K562 (cell line): ENCODE results near the gene TXNRD1. TPM values are rescaled to one million over a fixed set of nuclear protein-coding genes. Genes with fewer than 3 reads are reported as not detected.

Experiments used
- BHLHE40 ChIP-seq: IDR thresholded peaks from 2 replicates; pipeline ENCODE4 v1.6.1; 2011; ENCODE audit warnings: low read length, improper control_type of control experiment
- C11orf30 ChIP-seq: fragments of 450-650 bp; IDR thresholded peaks from 2 replicates; pipeline ENCODE4 v1.6.1; 2016; ENCODE audit warnings: low read depth, mild to moderate bottlenecking
- CBFA2T2 ChIP-seq: fragments of 450-650 bp; conservative IDR thresholded peaks from 2 replicates; pipeline ENCODE4 v1.6.1; 2017; ENCODE audit warnings: mild to moderate bottlenecking
- CEBPB ChIP-seq: fragments of 450-650 bp; IDR thresholded peaks from 2 replicates; pipeline ENCODE4 v1.6.1; 2016; ENCODE audit warnings: missing genetic modification characterization, missing compliant biosample characterization
- ELF4 ChIP-seq: fragments of 450-650 bp; formaldehyde crosslinking; IDR thresholded peaks from 2 replicates; pipeline ENCODE4 v1.4.0; 2022; ENCODE audit warnings: missing genetic modification characterization
- ERF ChIP-seq: fragments of 450-650 bp; formaldehyde crosslinking; IDR thresholded peaks from 2 replicates; pipeline ENCODE4 v1.4.0; 2020; ENCODE audit warnings: mild to moderate bottlenecking, mixed read lengths
- ESRRA ChIP-seq: fragments of 450-650 bp; IDR thresholded peaks from 2 replicates; pipeline ENCODE4 v1.6.1; 2014; ENCODE audit warnings: low read depth, mild to moderate bottlenecking, moderate library complexity, borderline replicate concordance
- POLR2A ChIP-seq: fragments of 450-650 bp; conservative IDR thresholded peaks from 2 replicates; pipeline ENCODE4 v1.6.1; 2016
- polyA plus RNA-seq, 8 experiments: library from polyadenylated mRNA; depleted of rRNA in 4 of 8; stranded (reverse) in 5 of 8; unstranded in 3 of 8; fragments of >200 nt; fragmentation: Nextera tagmentation in 2 of 8; fragmentation: Illumina TruSeq in 1 of 8; extraction: Ambion mirVana in 2 of 8; extraction: Trizol in 1 of 8; gene quantifications; 2 replicates each; pipeline versions ENCODE4 v1.2.1 to v1.2.3, GENCODE V29; 2011 to 2014; ENCODE audit warnings: inconsistent platforms in 1 of 8, missing spikeins in 1 of 8
- total RNA-seq, 7 experiments: library from RNA; depleted of rRNA in 6 of 7; stranded (reverse); fragments of >200 nt in 6 of 7; fragmentation: Illumina TruSeq in 2 of 7; extraction: Trizol in 2 of 7; gene quantifications; 2 replicates each; pipeline versions ENCODE4 v1.2.1 to v1.2.3, GENCODE V29; 2011 to 2021; ENCODE audit warnings: low replicate concordance in 1 of 7
- TF ChIP-seq, protein P1 (sequence below): fragments of 250-450 bp; sonication (Bioruptor Pico); IDR thresholded peaks from 2 replicates; pipeline ENCODE4 v1.4.0; 2020
- TF ChIP-seq, protein P2 (sequence below): fragments of 450-650 bp; IDR thresholded peaks from 2 replicates; pipeline ENCODE4 v1.6.1; 2016
- TF ChIP-seq, protein P3 (sequence below): fragments of 450-650 bp; formaldehyde crosslinking; IDR thresholded peaks from 2 replicates; pipeline ENCODE4 v1.4.0; 2020; ENCODE audit warnings: mild to moderate bottlenecking, moderate library complexity
- TF ChIP-seq, protein P4 (sequence below): sonication (generic); formaldehyde crosslinking; IDR thresholded peaks from 2 replicates; pipeline ENCODE4 v1.9.0; 2022; ENCODE audit warnings: mild to moderate bottlenecking, missing genetic modification reagents
- TF ChIP-seq, protein P5 (sequence below): fragments of 250-450 bp; sonication (Bioruptor Pico); IDR thresholded peaks from 2 replicates; pipeline ENCODE4 v1.5.0; 2020; ENCODE audit warnings: mild to moderate bottlenecking, borderline replicate concordance

The TXNRD1 gene
- total and polyA plus RNA-seq, 9 of the 15 experiments (the other 6 are each of a cell fraction or from before 2014, with no cell fraction given), result 107 to 189 (median 146) TPM

DNA sequence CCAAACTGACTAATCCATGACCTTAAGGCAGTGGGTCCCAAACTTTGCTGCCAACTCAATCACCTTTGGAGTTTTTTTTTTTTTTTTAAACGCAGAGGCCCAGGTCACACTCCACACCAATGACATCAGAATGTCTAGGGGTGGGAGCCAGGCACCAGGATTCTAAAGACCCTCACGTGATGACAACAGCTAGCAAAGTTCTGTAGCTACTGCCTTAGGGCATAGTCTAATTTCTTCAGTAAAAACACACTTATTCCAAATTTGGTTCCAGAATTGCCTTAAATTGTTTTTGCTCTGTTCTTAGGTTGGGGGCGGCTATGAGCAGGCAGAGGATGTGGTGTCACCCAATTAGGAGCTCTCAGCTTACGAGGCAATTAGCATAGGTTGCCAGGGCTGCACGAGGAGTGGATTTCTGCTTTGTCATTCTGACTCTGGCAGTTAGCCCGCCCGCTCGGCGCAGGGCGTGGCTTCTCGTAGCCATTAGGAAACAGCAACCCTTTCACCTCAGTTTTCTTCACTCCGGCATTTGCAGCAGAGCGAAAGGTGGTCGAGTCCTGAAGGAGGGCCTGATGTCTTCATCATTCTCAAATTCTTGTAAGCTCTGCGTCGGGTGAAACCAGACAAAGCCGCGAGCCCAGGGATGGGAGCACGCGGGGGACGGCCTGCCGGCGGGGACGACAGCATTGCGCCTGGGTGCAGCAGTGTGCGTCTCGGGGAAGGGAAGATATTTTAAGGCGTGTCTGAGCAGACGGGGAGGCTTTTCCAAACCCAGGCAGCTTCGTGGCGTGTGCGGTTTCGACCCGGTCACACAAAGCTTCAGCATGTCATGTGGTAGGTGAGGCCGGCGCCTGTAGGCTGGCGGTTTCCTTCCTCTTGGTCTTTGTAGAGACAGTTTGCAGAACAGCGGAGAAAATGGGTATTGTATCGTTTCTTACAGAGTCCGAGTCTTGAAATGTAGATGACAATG lies 71.2 kb downstream of the TXNRD1 start (continued):
- TF ChIP-seq CEBPB (peak; percentile 89), C11orf30 (peak; percentile 99), ERF (CRISPR knock-in tag) (peak; percentile 18; the same call in 1 of the 2 replicates), BHLHE40 (peak; percentile 69), POLR2A (peak; percentile 99), ESRRA (peak; percentile 20; the same call in 1 of the 2 replicates), CBFA2T2 (0 out of 2 replicates have a peak, but pooled peaks have one; percentile 8), ELF4 (CRISPR knock-in tag) (0 out of 2 replicates have a peak, but pooled peaks have one; percentile 44)
- TF ChIP-seq, protein P1, sequence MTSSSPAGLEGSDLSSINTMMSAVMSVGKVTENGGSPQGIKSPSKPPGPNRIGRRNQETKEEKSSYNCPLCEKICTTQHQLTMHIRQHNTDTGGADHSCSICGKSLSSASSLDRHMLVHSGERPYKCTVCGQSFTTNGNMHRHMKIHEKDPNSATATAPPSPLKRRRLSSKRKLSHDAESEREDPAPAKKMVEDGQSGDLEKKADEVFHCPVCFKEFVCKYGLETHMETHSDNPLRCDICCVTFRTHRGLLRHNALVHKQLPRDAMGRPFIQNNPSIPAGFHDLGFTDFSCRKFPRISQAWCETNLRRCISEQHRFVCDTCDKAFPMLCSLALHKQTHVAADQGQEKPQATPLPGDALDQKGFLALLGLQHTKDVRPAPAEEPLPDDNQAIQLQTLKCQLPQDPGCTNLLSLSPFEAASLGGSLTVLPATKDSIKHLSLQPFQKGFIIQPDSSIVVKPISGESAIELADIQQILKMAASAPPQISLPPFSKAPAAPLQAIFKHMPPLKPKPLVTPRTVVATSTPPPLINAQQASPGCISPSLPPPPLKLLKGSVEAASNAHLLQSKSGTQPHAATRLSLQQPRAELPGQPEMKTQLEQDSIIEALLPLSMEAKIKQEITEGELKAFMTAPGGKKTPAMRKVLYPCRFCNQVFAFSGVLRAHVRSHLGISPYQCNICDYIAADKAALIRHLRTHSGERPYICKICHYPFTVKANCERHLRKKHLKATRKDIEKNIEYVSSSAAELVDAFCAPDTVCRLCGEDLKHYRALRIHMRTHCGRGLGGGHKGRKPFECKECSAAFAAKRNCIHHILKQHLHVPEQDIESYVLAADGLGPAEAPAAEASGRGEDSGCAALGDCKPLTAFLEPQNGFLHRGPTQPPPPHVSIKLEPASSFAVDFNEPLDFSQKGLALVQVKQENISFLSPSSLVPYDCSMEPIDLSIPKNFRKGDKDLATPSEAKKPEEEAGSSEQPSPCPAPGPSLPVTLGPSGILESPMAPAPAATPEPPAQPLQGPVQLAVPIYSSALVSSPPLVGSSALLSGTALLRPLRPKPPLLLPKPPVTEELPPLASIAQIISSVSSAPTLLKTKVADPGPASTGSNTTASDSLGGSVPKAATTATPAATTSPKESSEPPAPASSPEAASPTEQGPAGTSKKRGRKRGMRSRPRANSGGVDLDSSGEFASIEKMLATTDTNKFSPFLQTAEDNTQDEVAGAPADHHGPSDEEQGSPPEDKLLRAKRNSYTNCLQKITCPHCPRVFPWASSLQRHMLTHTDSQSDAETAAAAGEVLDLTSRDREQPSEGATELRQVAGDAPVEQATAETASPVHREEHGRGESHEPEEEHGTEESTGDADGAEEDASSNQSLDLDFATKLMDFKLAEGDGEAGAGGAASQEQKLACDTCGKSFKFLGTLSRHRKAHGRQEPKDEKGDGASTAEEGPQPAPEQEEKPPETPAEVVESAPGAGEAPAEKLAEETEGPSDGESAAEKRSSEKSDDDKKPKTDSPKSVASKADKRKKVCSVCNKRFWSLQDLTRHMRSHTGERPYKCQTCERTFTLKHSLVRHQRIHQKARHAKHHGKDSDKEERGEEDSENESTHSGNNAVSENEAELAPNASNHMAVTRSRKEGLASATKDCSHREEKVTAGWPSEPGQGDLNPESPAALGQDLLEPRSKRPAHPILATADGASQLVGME (CRISPR knock-in tag), result 0 out of 2 replicates have a peak, but pooled peaks have one; percentile 10
- TF ChIP-seq, protein P2, sequence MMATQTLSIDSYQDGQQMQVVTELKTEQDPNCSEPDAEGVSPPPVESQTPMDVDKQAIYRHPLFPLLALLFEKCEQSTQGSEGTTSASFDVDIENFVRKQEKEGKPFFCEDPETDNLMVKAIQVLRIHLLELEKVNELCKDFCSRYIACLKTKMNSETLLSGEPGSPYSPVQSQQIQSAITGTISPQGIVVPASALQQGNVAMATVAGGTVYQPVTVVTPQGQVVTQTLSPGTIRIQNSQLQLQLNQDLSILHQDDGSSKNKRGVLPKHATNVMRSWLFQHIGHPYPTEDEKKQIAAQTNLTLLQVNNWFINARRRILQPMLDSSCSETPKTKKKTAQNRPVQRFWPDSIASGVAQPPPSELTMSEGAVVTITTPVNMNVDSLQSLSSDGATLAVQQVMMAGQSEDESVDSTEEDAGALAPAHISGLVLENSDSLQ, result peak; percentile 90
- TF ChIP-seq, protein P3, sequence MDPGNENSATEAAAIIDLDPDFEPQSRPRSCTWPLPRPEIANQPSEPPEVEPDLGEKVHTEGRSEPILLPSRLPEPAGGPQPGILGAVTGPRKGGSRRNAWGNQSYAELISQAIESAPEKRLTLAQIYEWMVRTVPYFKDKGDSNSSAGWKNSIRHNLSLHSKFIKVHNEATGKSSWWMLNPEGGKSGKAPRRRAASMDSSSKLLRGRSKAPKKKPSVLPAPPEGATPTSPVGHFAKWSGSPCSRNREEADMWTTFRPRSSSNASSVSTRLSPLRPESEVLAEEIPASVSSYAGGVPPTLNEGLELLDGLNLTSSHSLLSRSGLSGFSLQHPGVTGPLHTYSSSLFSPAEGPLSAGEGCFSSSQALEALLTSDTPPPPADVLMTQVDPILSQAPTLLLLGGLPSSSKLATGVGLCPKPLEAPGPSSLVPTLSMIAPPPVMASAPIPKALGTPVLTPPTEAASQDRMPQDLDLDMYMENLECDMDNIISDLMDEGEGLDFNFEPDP, result no peak
- TF ChIP-seq, protein P4, sequence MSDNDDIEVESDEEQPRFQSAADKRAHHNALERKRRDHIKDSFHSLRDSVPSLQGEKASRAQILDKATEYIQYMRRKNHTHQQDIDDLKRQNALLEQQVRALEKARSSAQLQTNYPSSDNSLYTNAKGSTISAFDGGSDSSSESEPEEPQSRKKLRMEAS (CRISPR knock-in tag), result peak; percentile 90
- TF ChIP-seq, protein P5, sequence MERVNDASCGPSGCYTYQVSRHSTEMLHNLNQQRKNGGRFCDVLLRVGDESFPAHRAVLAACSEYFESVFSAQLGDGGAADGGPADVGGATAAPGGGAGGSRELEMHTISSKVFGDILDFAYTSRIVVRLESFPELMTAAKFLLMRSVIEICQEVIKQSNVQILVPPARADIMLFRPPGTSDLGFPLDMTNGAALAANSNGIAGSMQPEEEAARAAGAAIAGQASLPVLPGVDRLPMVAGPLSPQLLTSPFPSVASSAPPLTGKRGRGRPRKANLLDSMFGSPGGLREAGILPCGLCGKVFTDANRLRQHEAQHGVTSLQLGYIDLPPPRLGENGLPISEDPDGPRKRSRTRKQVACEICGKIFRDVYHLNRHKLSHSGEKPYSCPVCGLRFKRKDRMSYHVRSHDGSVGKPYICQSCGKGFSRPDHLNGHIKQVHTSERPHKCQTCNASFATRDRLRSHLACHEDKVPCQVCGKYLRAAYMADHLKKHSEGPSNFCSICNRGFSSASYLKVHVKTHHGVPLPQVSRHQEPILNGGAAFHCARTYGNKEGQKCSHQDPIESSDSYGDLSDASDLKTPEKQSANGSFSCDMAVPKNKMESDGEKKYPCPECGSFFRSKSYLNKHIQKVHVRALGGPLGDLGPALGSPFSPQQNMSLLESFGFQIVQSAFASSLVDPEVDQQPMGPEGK (CRISPR knock-in tag), result no peak
